Sigmoid colon (tissue), 4 donors: ENCODE data around the gene CEP57L1.

Experiments
- CTCF ChIP-seq, 4 experiments: fragments of 450-650 bp in 3 of 4; fragments of 200-600 bp in 1 of 4; IDR thresholded peaks; one replicate each; pipeline ENCODE4 v1.5.1; 2016 to 2019; ENCODE audit warnings: antibody characterized with exemption in 4 of 4, mild to moderate bottlenecking in 3 of 4, moderate library complexity in 2 of 4
- EP300 ChIP-seq, 4 donors: sonication (generic); formaldehyde crosslinking; IDR thresholded peaks; one replicate each; pipeline ENCODE4 v1.6.1; 2017; ENCODE audit warnings: antibody characterized with exemption in 4 of 4
- POLR2A ChIP-seq, 2 donors: fragments of 450-650 bp; IDR thresholded peaks; one replicate each; pipeline ENCODE4 v1.6.1; 2016; ENCODE audit warnings: antibody characterized with exemption in 2 of 2, mild to moderate bottlenecking in 2 of 2, moderate library complexity in 2 of 2
- POLR2AphosphoS5 ChIP-seq, 4 donors: sonication (generic); formaldehyde crosslinking; IDR thresholded peaks; one replicate each; pipeline ENCODE4 v1.6.1; 2017; ENCODE audit warnings: antibody characterized with exemption in 4 of 4

- TF ChIP-seq CTCF (IDR thresholded peaks at IDR 0.05) (no peak), POLR2A (IDR thresholded peaks at IDR 0.05) (no peak), EP300 (IDR thresholded peaks at IDR 0.05) (no peak), POLR2AphosphoS5 (IDR thresholded peaks at IDR 0.05) (no peak)
These were observed 34.7 kb upstream of the CEP57L1 start for GRCh38 chr6:109060571-109060970.
